Trophoblast cell (in vitro differentiated cells and primary cell): Measurements from ENCODE around the gene ADIPOR1.
"Not testable (repeated sequence)": the region's sequence is repeated elsewhere in the genome, so short reads cannot be mapped to it uniquely, and the experiment has no call there.

Experiments
- DNase-seq, 2 donors: peaks; one replicate each; pipeline ENCODE4 v3.0.0-alpha.2; 2016
- H2AFZ ChIP-seq: 2 replicates; pipeline ENCODE4 v1.6.1; 2013; ENCODE audit warnings: low read length, moderate library complexity, mild to moderate bottlenecking; ENCODE audit not compliant: insufficient read depth, poor library complexity
- H2AK5ac ChIP-seq: 2 replicates; pipeline ENCODE4 v1.6.1; 2013; ENCODE audit warnings: mild to moderate bottlenecking, low read length
- H2BK120ac ChIP-seq: 2 replicates; pipeline ENCODE4 v1.6.1; 2013; ENCODE audit warnings: low read length, mild to moderate bottlenecking, moderate library complexity; ENCODE audit not compliant: insufficient read depth, poor library complexity
- H2BK12ac ChIP-seq: 2 replicates; pipeline ENCODE4 v1.6.1; 2013; ENCODE audit warnings: mild to moderate bottlenecking, low read length, moderate library complexity
- H2BK5ac ChIP-seq: 2 replicates; pipeline ENCODE4 v1.6.1; 2013; ENCODE audit warnings: low read length, low read depth, moderate library complexity, mild to moderate bottlenecking; ENCODE audit not compliant: poor library complexity
- H3K14ac ChIP-seq: 2 replicates; pipeline ENCODE4 v1.6.1; 2013; ENCODE audit warnings: mild to moderate bottlenecking, low read length
- H3K18ac ChIP-seq: 2 replicates; pipeline ENCODE4 v1.6.1; 2013; ENCODE audit warnings: mild to moderate bottlenecking, low read length
- H3K23ac ChIP-seq: 2 replicates; pipeline ENCODE4 v1.6.1; 2013; ENCODE audit warnings: low read length
- H3K27ac ChIP-seq: 2 replicates; pipeline ENCODE4 v1.5.1; 2013; ENCODE audit warnings: low read depth, mild to moderate bottlenecking, inconsistent platforms, low read length, moderate library complexity
- H3K27me3 ChIP-seq: 2 replicates; pipeline ENCODE4 v1.6.1; 2013; ENCODE audit warnings: inconsistent platforms, mild to moderate bottlenecking, low read length, moderate library complexity; ENCODE audit not compliant: insufficient read depth
- H3K36me3 ChIP-seq, 2 experiments: 1 replicate in 1 of 2; 2 replicates in 1 of 2; pipeline ENCODE4 v1.6.1; 2013; ENCODE audit warnings: low read length in 2 of 2, mild to moderate bottlenecking in 2 of 2, moderate library complexity in 1 of 2; ENCODE audit not compliant: insufficient read depth in 2 of 2, control insufficient read depth in 1 of 2
- H3K4ac ChIP-seq: 2 replicates; pipeline ENCODE4 v1.6.1; 2013; ENCODE audit warnings: low read depth, mild to moderate bottlenecking, low read length, moderate library complexity
- H3K4me1 ChIP-seq, 2 experiments: 1 replicate in 1 of 2; 2 replicates in 1 of 2; pipeline ENCODE4 v1.6.1; 2013; ENCODE audit warnings: low read length in 2 of 2, mild to moderate bottlenecking in 2 of 2, moderate library complexity in 1 of 2; ENCODE audit not compliant: insufficient read depth in 2 of 2, control insufficient read depth in 1 of 2
- H3K4me2 ChIP-seq: 2 replicates; pipeline ENCODE4 v1.6.1; 2013; ENCODE audit warnings: inconsistent platforms, mild to moderate bottlenecking, low read length, moderate library complexity
- H3K4me3 ChIP-seq: 2 replicates; pipeline ENCODE4 v1.5.1; 2013; ENCODE audit warnings: mild to moderate bottlenecking, low read depth, low read length, inconsistent platforms
- H3K79me1 ChIP-seq: one replicate; pipeline ENCODE4 v1.6.1; 2013; ENCODE audit warnings: low read length
- H3K79me2 ChIP-seq: 2 replicates; pipeline ENCODE4 v1.6.1; 2013; ENCODE audit warnings: low read length, mild to moderate bottlenecking; ENCODE audit not compliant: control insufficient read depth, insufficient read depth, poor library complexity
- H3K9ac ChIP-seq: 2 replicates; pipeline ENCODE4 v1.6.1; 2013; ENCODE audit warnings: mild to moderate bottlenecking, low read length
- H3K9me3 ChIP-seq: 2 replicates; pipeline ENCODE4 v1.6.1; 2013; ENCODE audit warnings: low read depth, mild to moderate bottlenecking, control low read depth, inconsistent platforms, low read length; ENCODE audit not compliant: insufficient read depth
- H4K12ac ChIP-seq: 2 replicates; pipeline ENCODE4 v1.6.1; 2013; ENCODE audit warnings: low read depth, mild to moderate bottlenecking, low read length, moderate library complexity
- H4K8ac ChIP-seq: 2 replicates; pipeline ENCODE4 v1.6.1; 2013; ENCODE audit warnings: low read depth, mild to moderate bottlenecking, low read length, moderate library complexity
- H4K91ac ChIP-seq: one replicate; pipeline ENCODE4 v1.6.1; 2013; ENCODE audit warnings: low read depth, mild to moderate bottlenecking, low read length, moderate library complexity
- WGBS: extraction: QIAGEN DNeasy Blood & Tissue Kit; methylation state at CpG from one replicate; pipeline ENCODE4 v1.1.7; 2013; ENCODE audit warnings: missing lambda C conversion rate; ENCODE audit not compliant: insufficient read length, insufficient coverage; ENCODE audit errors: extremely low coverage; 5-methylcytosine and 5-hydroxymethylcytosine counted together

The ADIPOR1 gene

GRCh38 chr1:202912476-202912875, 45.6 kb downstream of the ADIPOR1 start:
- not testable (repeated sequence) for H2AFZ ChIP-seq, H3K9me3 ChIP-seq, H3K18ac ChIP-seq, H4K12ac ChIP-seq, DNase-seq, H2BK5ac ChIP-seq, H3K4me2 ChIP-seq, H3K4me3 ChIP-seq, H4K8ac ChIP-seq, H3K79me1 ChIP-seq, H3K27me3 ChIP-seq, H2BK120ac ChIP-seq, H3K4me1 ChIP-seq, H3K23ac ChIP-seq, H3K27ac ChIP-seq, H3K14ac ChIP-seq, H4K91ac ChIP-seq, H3K9ac ChIP-seq, H2BK12ac ChIP-seq, H2AK5ac ChIP-seq, H3K79me2 ChIP-seq, H3K4ac ChIP-seq
- no CpG with 5 or more reads among the region's 4 CpGs for WGBS
- peaks cover 21 to 39% of the 10 kb centered on the region in 2 experiments for H3K36me3 ChIP-seq

- no CpG with 5 or more reads among the region's 1 CpG for WGBS
Observed at GRCh38 chr1:202909494-202909893, 48.6 kb downstream of the ADIPOR1 start.

GRCh38 chr1:202908998-202909397, 49.1 kb downstream of the ADIPOR1 start:
- no peak overlapping the region for H4K8ac ChIP-seq
- H3K4ac ChIP-seq, result no peak overlapping the region
- H3K79me2 ChIP-seq, result no peaks in the 10 kb centered on the region
- WGBS, result no CpG with 5 or more reads among the region's 6 CpGs
- no peak overlapping the region for H2AFZ ChIP-seq
- peaks cover 14 to 22% of the 10 kb centered on the region in 2 experiments for H3K36me3 ChIP-seq
- DNase-seq, result no peak
- no peaks in the 10 kb centered on the region for H3K4me1 ChIP-seq
- H2BK12ac ChIP-seq, result no peak overlapping the region
- H3K27ac ChIP-seq, result no peak overlapping the region
- no peak overlapping the region for H4K12ac ChIP-seq
- no peak overlapping the region for H3K18ac ChIP-seq
- H3K4me3 ChIP-seq, result no peak overlapping the region
- no peak overlapping the region for H3K23ac ChIP-seq
- H3K4me2 ChIP-seq, result no peak overlapping the region
- H3K9me3 ChIP-seq, result no peaks in the 10 kb centered on the region
- no peak overlapping the region for H3K14ac ChIP-seq
- no peak overlapping the region for H2AK5ac ChIP-seq
- H2BK120ac ChIP-seq, result no peak overlapping the region
- no peak overlapping the region for H2BK5ac ChIP-seq
- H4K91ac ChIP-seq, result no peak overlapping the region
- no peak overlapping the region for H3K9ac ChIP-seq
- no peaks in the 10 kb centered on the region for H3K27me3 ChIP-seq
- H3K79me1 ChIP-seq, result no peaks in the 10 kb centered on the region

More at GRCh38 chr1:202909494-202909893, 48.6 kb downstream of the ADIPOR1 start:
- no peak overlapping the region for H4K12ac ChIP-seq
- H3K4me1 ChIP-seq, result no peaks in the 10 kb centered on the region
- no peak overlapping the region for H4K91ac ChIP-seq
- no peak overlapping the region for H3K4me2 ChIP-seq
- H3K79me1 ChIP-seq, result no peaks in the 10 kb centered on the region
- H2AK5ac ChIP-seq, result no peak overlapping the region
- no peak overlapping the region for H3K18ac ChIP-seq
- H3K4me3 ChIP-seq, result no peak overlapping the region
- no peak overlapping the region for H2BK120ac ChIP-seq
- no peaks in the 10 kb centered on the region for H3K79me2 ChIP-seq
- H4K8ac ChIP-seq, result no peak overlapping the region
- no peak overlapping the region for H2BK12ac ChIP-seq
- peaks cover 16 to 25% of the 10 kb centered on the region in 2 experiments for H3K36me3 ChIP-seq
- no peaks in the 10 kb centered on the region for H3K9me3 ChIP-seq
- DNase-seq, result no peak
- no peaks in the 10 kb centered on the region for H3K27me3 ChIP-seq
- H3K23ac ChIP-seq, result no peak overlapping the region
- no peak overlapping the region for H3K27ac ChIP-seq
- H3K9ac ChIP-seq, result no peak overlapping the region
- no peak overlapping the region for H3K4ac ChIP-seq
- H3K14ac ChIP-seq, result no peak overlapping the region
- no peak overlapping the region for H2AFZ ChIP-seq
- H2BK5ac ChIP-seq, result no peak overlapping the region

GRCh38 chr1:202905331-202905730, 52.8 kb downstream of the ADIPOR1 start:
- no peaks in the 10 kb centered on the region for H3K27me3 ChIP-seq
- no peak overlapping the region for H3K9ac ChIP-seq
- no peak overlapping the region for H3K4me3 ChIP-seq
- no peak overlapping the region for H2AFZ ChIP-seq
- H3K4ac ChIP-seq, result no peak overlapping the region
- H3K79me2 ChIP-seq, result no peaks in the 10 kb centered on the region
- H3K27ac ChIP-seq, result no peak overlapping the region
- no peak overlapping the region for H3K18ac ChIP-seq
- H2BK12ac ChIP-seq, result no peak overlapping the region
- no peak overlapping the region for H3K23ac ChIP-seq
- H2AK5ac ChIP-seq, result no peak overlapping the region
- no peak overlapping the region for H4K8ac ChIP-seq
- DNase-seq, result no peak
- H3K14ac ChIP-seq, result no peak overlapping the region
- H2BK5ac ChIP-seq, result no peak overlapping the region
- H3K36me3 ChIP-seq, result peaks cover 12 to 17% of the 10 kb centered on the region in 2 experiments
- H4K91ac ChIP-seq, result no peak overlapping the region
- no peak overlapping the region for H4K12ac ChIP-seq
- no peak overlapping the region for H2BK120ac ChIP-seq
- no peaks in the 10 kb centered on the region for H3K79me1 ChIP-seq
- no peaks in the 10 kb centered on the region for H3K4me1 ChIP-seq
- WGBS, result no CpG with 5 or more reads among the region's 4 CpGs
- H3K9me3 ChIP-seq, result no peaks in the 10 kb centered on the region
- H3K4me2 ChIP-seq, result no peak overlapping the region
